Small intestine (tissue), 7 donors: ENCODE results near the gene SLC6A4. TPM values are rescaled to one million over a fixed set of nuclear protein-coding genes. Genes with fewer than 3 reads are reported as not detected.

Experiments used
- DNase-seq, 2 donors: peaks; one replicate each; pipeline versions ENCODE4 v3.0.0 to v3.0.0-alpha.2; 2013
- FAIRE-seq: peaks from 2 replicates; lab custom pipeline; 2012; peaks lifted over from hg19 to GRCh38; lab: Jason Lieb, UNC
- H3K27ac ChIP-seq, 3 donors: one replicate each; pipeline ENCODE4 v1.5.1; 2013; ENCODE audit warnings: low read length in 2 of 3, mild to moderate bottlenecking in 2 of 3, control low read depth in 1 of 3, inconsistent platforms in 1 of 3, low read depth in 1 of 3, moderate library complexity in 1 of 3
- H3K27me3 ChIP-seq, 3 donors: one replicate each; pipeline ENCODE4 v1.6.1; 2013; ENCODE audit warnings: low read length in 3 of 3, inconsistent platforms in 1 of 3; ENCODE audit not compliant: control insufficient read depth in 3 of 3, insufficient read depth in 3 of 3
- H3K36me3 ChIP-seq, 3 donors: one replicate each; pipeline ENCODE4 v1.6.1; 2013; ENCODE audit warnings: low read length in 3 of 3, inconsistent platforms in 1 of 3, low read depth in 1 of 3, mild to moderate bottlenecking in 1 of 3, moderate library complexity in 1 of 3; ENCODE audit not compliant: control insufficient read depth in 3 of 3, insufficient read depth in 2 of 3
- H3K4me1 ChIP-seq, 3 donors: one replicate each; pipeline ENCODE4 v1.6.1; 2013; ENCODE audit warnings: low read length in 2 of 3, inconsistent platforms in 1 of 3, low read depth in 1 of 3, mild to moderate bottlenecking in 1 of 3, moderate library complexity in 1 of 3; ENCODE audit not compliant: control insufficient read depth in 3 of 3, insufficient read depth in 2 of 3
- H3K4me3 ChIP-seq, 3 donors: one replicate each; pipeline ENCODE4 v1.5.1; 2013; ENCODE audit warnings: low read length in 3 of 3, control low read depth in 1 of 3, inconsistent platforms in 1 of 3, low read depth in 1 of 3, mild to moderate bottlenecking in 1 of 3, moderate library complexity in 1 of 3
- H3K9me3 ChIP-seq, 2 donors: one replicate each; pipeline ENCODE4 v1.6.1; 2013; ENCODE audit warnings: low read depth in 1 of 2, low read length in 1 of 2; ENCODE audit not compliant: control insufficient read depth in 2 of 2, insufficient read depth in 1 of 2
- WGBS, 3 donors: extraction: QIAGEN DNeasy Blood & Tissue Kit; methylation state at CpG; one replicate each; pipeline ENCODE4 v1.1.7; 2013; 5-methylcytosine and 5-hydroxymethylcytosine counted together
- polyA plus RNA-seq, 4 donors: library from polyadenylated mRNA; stranded (reverse) in 3 of 4; unstranded in 1 of 4; fragments of 200-250 nt in 3 of 4; fragments of 120-200 nt in 1 of 4; gene quantifications; one replicate each; pipeline versions ENCODE4 v1.2.1 to v1.2.3, GENCODE V29; 2013
- donor health status: healthy with polysubstance abuse.
- donor health status: control.
- donor health status: control.
- donor health status: Bipolar disorder and iron deficiency.
- donor health status: healthy.

The SLC6A4 gene
- polyA plus RNA-seq, 4 donors = 2.9 to 26.0 (median 4.6) TPM

- Histone ChIP-seq H3K4me1 (peaks cover 3 to 68% (median 12%) of the 10 kb centered on the region in 3 donors), H3K27me3 (no peaks in the 10 kb centered on the region), H3K9me3 (no peaks in the 10 kb centered on the region), H3K27ac (peak overlapping the region in 2 of 3 donors; percentile 42 to 84), H3K4me3 (peak overlapping the region in 2 of 3 donors; percentile 14 to 24), H3K36me3 (peaks cover 0 to 10% (median 0%) of the 10 kb centered on the region in 3 donors)
- FAIRE-seq (no peak), DNase-seq (no peak)
- 69 to 87% (median 81%) methylated on average over 4 of the region's 4 CpGs for WGBS, 3 donors
Observed at GRCh38 chr17:30222251-30222650, 13.2 kb downstream of the SLC6A4 start.

GRCh38 chr17:30221346-30221745 lies 14.2 kb downstream of the SLC6A4 start:
- WGBS, 3 donors = 86 to 91% (median 88%) methylated on average over 7 to 10 of the region's 10 CpGs
- FAIRE-seq = no peak
- no peak overlapping the region for H3K27ac ChIP-seq

DNA sequence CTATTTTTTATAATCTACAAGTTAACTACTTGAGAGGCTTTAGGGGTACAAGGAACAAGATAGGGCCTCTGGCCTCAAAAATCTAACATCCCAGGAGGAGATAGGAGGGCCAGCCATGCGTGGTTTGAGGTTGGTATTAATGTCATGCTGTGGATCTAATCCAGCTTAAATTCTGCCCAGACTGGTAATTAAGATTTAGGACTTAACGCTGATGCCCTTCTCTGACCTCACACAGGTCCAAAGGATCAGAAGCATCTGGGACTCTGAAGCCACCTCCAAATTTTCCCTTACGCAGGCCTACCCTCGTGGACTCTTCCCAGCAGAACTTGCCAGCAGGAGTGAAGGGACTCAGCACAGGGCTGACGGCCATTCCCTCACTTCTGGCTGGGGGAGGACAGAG lies 15.1 kb downstream of the SLC6A4 start:
- H3K4me3 ChIP-seq = no peak overlapping the region
- DNase-seq (no peak), FAIRE-seq (no peak)
- WGBS, 3 donors = 78 to 83% (median 81%) methylated on average over 5 of the region's 5 CpGs
- no peaks in the 10 kb centered on the region for H3K9me3 ChIP-seq
- H3K27ac ChIP-seq = peak overlapping the region in 2 of 3 donors; percentile 59 to 75
- peaks cover 0 to 20% (median 2%) of the 10 kb centered on the region in 3 donors for H3K36me3 ChIP-seq
- H3K27me3 ChIP-seq = no peaks in the 10 kb centered on the region
- peaks cover under 1 to 56% (median 10%) of the 10 kb centered on the region in 3 donors for H3K4me1 ChIP-seq

More at GRCh38 chr17:30221346-30221745, 14.2 kb downstream of the SLC6A4 start:
- peaks cover 0 to 17% (median 2%) of the 10 kb centered on the region in 3 donors for H3K36me3 ChIP-seq
- H3K9me3 ChIP-seq = no peaks in the 10 kb centered on the region
- no peak for DNase-seq
- H3K27me3 ChIP-seq = no peaks in the 10 kb centered on the region
- H3K4me1 ChIP-seq = peaks cover 3 to 64% (median 12%) of the 10 kb centered on the region in 3 donors
- no peak overlapping the region for H3K4me3 ChIP-seq

GRCh38 chr17:30219833-30220232 lies 15.7 kb downstream of the SLC6A4 start:
- H3K4me1 ChIP-seq = peaks cover 0 to 51% (median 6%) of the 10 kb centered on the region in 3 donors
- H3K27ac ChIP-seq = peak overlapping the region in 2 of 3 donors; percentile 59 to 75
- 27 to 56% (median 40%) methylated on average over 7 of the region's 7 CpGs for WGBS, 3 donors
- FAIRE-seq (no peak), DNase-seq (peak; percentile 85 to 86)
- peaks cover 0 to 24% (median 2%) of the 10 kb centered on the region in 3 donors for H3K36me3 ChIP-seq
- no peak overlapping the region for H3K4me3 ChIP-seq
- no peaks in the 10 kb centered on the region for H3K27me3 ChIP-seq
- no peaks in the 10 kb centered on the region for H3K9me3 ChIP-seq

GRCh38 chr17:30219315-30219714 lies 16.2 kb downstream of the SLC6A4 start:
- H3K9me3 ChIP-seq = no peaks in the 10 kb centered on the region
- WGBS, 3 donors = 55 to 81% (median 73%) methylated on average over 4 of the region's 4 CpGs
- H3K4me1 ChIP-seq = peaks cover 0 to 45% (median 6%) of the 10 kb centered on the region in 3 donors
- H3K27ac ChIP-seq = peak overlapping the region in 1 of 3 donors; percentile 75
- no peak overlapping the region for H3K4me3 ChIP-seq
- no peak for DNase-seq
- no peak for FAIRE-seq
- H3K36me3 ChIP-seq = peaks cover 0 to 24% (median 2%) of the 10 kb centered on the region in 3 donors
- H3K27me3 ChIP-seq = no peaks in the 10 kb centered on the region

DNA sequence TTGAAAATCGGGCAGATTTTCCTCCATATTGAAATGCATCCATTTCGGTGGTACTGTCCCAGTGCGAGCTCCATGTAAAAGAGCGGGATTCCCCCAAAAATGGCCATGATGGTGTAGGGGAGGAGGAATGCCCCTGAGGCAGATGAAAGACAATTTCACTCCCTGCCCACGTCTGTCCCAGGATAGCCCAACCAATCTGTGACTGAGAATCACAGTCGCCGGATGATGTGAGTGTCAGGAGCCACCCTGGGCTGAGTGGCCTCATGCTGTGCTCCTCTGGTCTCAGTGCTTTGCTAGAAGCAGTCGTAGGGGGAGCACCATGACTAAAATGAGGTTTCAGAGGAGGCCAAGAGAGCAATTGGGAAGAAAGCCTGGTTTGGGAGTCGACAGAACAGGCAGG lies 16.7 kb downstream of the SLC6A4 start:
- peaks cover 0 to 26% (median 2%) of the 10 kb centered on the region in 3 donors for H3K36me3 ChIP-seq
- H3K4me3 ChIP-seq = no peak overlapping the region
- no peaks in the 10 kb centered on the region for H3K9me3 ChIP-seq
- peaks cover 0 to 41% (median 6%) of the 10 kb centered on the region in 3 donors for H3K4me1 ChIP-seq
- no peaks in the 10 kb centered on the region for H3K27me3 ChIP-seq
- no peak for FAIRE-seq
- no peak for DNase-seq
- WGBS, 3 donors = 83 to 91% (median 86%) methylated on average over 9 of the region's 9 CpGs
- H3K27ac ChIP-seq = no peak overlapping the region

DNA sequence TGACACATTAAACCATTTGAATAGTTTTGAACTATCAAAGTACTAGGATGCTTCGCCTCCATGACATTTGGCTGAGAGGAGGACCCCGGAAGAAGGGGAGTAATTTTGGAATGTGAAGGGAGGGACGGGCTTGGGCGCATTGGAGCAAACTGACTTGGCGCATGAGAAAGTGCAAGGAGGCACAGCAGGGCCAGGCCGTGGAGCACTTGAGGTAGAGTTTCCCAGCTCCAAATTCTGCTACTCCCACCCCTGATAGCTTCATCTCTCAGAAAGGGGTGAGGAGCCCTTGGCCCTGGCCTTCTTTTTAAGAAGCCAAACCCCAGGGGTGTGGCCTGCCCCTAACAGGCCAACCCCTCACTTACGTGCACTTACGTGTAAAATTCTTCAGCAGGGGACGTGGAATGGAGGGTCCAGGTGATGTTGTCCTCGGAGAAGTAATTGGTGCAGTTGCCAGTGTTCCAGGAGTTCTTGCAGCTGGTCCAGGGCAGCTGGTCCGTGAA lies 17.7 kb downstream of the SLC6A4 start:
- FAIRE-seq = no peak
- no peak overlapping the region for H3K4me3 ChIP-seq
- no peaks in the 10 kb centered on the region for H3K27me3 ChIP-seq
- H3K36me3 ChIP-seq = peaks cover 0 to 31% (median 2%) of the 10 kb centered on the region in 3 donors
- DNase-seq = no peak
- WGBS, 3 donors = 93 to 97% (median 96%) methylated on average over 11 of the region's 11 CpGs
- no peak overlapping the region for H3K27ac ChIP-seq
- H3K4me1 ChIP-seq = peaks cover 0 to 32% (median 2%) of the 10 kb centered on the region in 3 donors
- no peaks in the 10 kb centered on the region for H3K9me3 ChIP-seq

- WGBS, 3 donors = 95 to 99% (median 98%) methylated on average over 6 of the region's 6 CpGs
Observed at GRCh38 chr17:30217054-30217453, 18.4 kb downstream of the SLC6A4 start.

More at GRCh38 chr17:30217054-30217453, 18.4 kb downstream of the SLC6A4 start:
- Histone ChIP-seq H3K4me3 (no peak overlapping the region), H3K27me3 (no peaks in the 10 kb centered on the region), H3K4me1 (peaks cover 0 to 27% (median 2%) of the 10 kb centered on the region in 3 donors), H3K9me3 (no peaks in the 10 kb centered on the region), H3K27ac (no peak overlapping the region), H3K36me3 (peaks cover 0 to 36% (median 2%) of the 10 kb centered on the region in 3 donors)
- DNase-seq (no peak), FAIRE-seq (no peak)
